GM12801 (cell line): Measurements from ENCODE around the gene ARL5B.

Experiments
- CTCF ChIP-seq: IDR thresholded peaks from one replicate; pipeline ENCODE4 v1.5.1; 2011; ENCODE audit warnings: control low read depth; ENCODE audit not compliant: insufficient read length; ENCODE audit errors: extremely low read depth

The ARL5B gene

GRCh38 chr10:18653112-18653511 lies 6.1 kb upstream of the ARL5B start:
- no peak for TF ChIP-seq CTCF

- TF ChIP-seq CTCF, result no peak
These were observed 2.5 kb upstream of the ARL5B start for GRCh38 chr10:18656724-18657123.

- no peak for TF ChIP-seq CTCF
These were observed 733 bp upstream of the ARL5B start for GRCh38 chr10:18658271-18659124.

- no peak for TF ChIP-seq CTCF
These were observed 746 bp downstream of the ARL5B start for GRCh38 chr10:18659819-18660535.

GRCh38 chr10:18660816-18661431 lies 1.7 kb downstream of the ARL5B start:
- TF ChIP-seq CTCF, result no peak

- no peak for TF ChIP-seq CTCF
These were observed 5.7 kb downstream of the ARL5B start for GRCh38 chr10:18664841-18665478.
